HG03064 (cell line): Measurements from ENCODE around the gene CACNA2D3.

Experiments
- ATAC-seq: cut with Tn5 transposase; IDR thresholded peaks from one replicate; pipeline ENCODE4 v1.9.1; 2021; ENCODE audit warnings: low read depth; ENCODE audit not compliant: unreplicated experiment

Gene CACNA2D3

DNA sequence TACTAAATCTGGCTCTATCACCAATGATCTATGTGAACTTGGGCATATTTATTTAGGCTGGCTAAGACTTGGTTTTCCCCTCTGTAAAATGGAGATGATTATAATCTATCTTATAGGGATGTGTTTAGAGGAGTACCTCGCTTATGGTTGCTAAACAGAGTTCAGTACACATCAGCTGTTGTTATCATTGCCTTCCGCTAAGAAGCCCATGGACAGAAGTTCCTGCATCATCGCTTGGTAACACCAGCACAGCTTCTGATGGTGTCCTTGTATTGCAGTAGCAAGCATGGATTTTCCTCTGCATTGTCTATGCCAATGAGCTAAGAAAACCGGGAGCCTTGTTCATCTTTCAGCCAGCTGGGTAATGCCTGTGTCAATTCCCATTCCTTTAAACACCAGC is 878.6 kb downstream of the CACNA2D3 start:
- no peak for ATAC-seq

DNA sequence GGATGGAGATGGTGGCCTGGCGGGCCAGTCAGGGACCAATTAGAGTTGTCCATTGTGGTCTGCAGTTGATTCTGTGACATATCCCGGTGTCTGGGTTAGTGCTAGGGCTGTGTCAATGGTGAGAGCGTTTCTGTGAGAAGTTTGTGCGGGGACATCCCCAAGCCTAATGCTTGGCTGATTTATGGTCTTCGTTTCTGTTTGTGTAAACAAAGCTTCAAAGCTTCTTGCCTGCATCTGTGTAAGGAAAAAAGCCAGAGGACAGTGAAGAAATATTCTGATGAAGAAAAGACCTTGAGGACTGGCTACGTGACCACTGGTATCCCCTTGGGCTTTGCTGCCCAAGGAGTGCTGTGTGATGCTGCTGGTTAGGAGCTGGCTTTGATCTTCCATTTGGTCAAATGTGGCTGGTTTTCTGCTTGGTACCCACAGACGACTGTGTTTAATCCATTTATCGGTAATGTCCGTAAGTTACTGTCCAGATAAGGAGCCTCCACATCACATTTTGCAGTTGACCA is 880.1 kb downstream of the CACNA2D3 start:
- no peak for ATAC-seq

DNA sequence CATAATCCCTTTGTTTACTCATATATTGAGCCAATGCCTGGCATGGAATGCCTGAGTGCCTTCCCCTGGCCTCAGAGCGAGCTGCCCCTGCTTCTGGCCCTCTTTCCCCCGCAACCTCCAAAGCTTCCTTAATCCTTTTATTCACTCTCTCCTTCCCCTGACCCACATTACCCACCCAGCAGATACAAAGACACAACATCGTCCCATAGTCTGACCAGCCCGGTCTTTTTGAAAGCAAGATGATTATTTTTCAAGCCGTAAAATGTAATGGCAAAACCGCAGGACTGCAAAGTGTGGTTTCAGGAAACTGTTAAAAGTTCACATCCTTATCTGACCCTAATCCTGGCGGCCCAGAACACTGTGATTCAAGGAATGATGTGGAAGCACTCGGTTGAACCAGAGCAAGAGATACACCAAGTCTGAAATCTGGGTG is 883.9 kb downstream of the CACNA2D3 start:
- no peak for ATAC-seq

DNA sequence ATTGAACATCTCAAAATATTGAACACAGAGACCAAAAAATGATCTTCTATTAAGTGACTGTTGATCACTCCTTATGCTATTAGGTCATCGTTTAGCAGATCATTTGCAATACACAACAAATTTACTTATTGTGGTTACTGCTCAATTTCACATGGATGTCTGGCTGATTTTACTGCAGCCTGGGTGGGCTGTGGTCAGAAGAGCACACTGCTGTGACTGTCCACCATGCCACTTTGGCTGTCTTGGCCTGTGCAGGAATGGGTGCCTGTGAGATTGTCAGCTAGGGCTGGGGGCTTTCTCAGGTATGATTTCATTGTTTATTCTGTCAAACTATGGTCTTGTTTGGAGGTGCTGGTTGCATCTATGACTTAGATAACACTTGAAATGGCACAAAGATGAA is 885.6 kb downstream of the CACNA2D3 start:
- no peak for ATAC-seq

DNA sequence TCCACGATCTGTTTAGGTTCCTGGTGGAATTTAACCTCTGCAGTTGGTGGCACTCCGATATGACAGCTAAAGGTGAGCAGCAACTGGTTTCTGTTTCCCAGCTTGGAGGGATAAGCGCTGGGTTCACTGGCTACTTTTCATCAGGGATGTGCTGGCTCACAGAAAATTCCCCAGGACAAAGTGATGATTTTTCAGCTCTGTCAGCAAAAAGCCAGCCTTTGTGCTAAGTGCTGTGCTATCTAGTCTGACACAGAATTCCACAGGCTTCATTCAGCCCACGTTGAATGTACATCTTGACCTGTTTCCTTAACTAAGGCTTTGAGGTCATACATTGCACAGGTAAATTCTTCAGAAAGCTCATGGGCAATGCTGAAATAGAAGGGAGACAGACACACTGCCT is 887.0 kb downstream of the CACNA2D3 start:
- ATAC-seq, result no peak

DNA sequence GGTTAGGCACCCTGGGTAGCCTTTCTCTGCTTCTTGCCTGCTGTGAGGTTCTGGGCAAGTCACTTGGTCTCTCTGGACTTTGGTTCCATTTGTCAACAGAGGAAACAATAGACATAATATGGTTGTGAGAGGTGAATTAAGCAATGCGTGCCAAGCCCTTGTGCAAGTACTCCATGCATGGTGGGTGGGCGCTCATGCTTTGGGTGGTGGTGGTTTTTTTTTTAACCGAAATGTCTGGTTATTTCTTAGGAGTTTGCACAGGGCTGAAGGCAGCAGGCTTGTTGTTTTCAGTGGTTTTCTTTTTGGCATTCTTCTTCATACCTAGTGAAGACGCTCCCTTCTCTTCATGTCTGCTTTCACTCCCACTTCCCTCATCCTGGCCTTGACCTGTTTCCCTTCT is 889.7 kb downstream of the CACNA2D3 start:
- no peak for ATAC-seq

DNA sequence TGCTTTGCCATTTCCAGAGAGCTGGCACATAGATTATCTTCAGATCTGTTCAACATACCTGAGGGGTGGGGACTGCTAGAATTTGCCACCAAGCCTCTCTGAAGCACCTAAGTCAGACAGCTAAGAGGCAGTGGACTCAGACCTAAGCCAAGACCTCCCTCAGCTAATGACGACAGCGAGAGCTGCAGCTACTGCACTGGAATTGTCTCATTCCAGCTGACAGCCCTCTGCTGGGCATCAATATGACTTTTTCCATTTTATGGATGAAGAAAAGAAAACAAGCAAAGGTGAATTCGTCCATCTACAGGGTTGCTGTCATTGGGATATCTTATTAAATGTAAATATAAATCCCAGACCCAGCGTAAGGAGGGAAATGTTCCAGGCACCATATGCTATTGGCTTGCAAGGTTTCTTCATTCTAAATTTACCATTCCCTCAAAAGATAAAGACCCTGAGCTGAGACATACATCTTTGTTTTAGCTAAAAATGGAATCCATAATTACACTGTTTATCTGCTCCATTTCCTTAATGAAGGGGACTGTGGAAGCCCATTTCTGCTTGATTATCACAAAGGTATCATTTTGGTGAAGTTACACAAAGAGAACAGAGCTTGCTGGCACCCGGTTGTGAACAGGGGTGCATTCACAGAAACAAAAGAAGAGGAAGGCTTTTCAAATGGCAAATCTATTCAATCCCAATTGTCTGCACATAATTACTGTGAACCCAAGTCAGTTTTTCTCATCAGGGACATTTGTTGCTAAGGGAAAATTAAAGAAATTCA is 891.0 kb downstream of the CACNA2D3 start:
- ATAC-seq, result no peak

DNA sequence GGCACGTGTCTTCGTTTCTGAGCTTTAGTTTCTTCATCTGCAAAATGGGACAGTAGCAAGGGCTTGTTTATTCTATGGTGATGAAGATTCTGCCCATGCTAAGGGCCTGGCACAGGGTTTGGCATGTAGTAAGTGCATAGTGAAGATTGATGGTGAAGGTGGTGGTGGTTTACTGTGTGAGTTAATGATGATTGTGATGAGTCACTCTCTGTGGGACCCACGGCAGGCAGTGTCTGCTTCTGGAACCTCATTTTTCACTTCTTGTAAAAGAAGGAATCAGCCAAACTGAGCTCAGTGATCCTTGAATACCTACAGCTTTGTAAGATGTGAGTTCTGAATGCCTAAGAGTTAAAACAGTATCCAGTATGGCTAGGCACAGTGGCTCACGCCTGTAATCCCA is 891.7 kb downstream of the CACNA2D3 start:
- ATAC-seq, result no peak

DNA sequence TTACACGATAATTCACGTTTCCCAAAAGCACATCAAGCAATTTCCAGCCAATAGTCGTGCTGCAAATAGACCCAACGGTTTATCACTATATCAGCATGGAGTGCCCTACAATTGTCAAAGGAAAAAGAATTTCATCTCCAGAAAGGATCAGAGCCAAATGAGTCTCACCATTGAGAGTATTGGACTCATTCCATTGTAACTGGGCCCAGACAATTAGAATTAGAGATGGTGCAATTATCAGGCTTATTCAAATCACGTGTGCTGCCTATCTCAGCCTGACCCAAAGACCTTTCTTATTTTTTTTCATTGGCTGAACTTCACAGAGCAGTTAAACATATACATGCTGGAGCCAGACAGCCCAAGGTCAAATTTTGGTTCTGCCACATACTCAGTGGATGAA is 892.6 kb downstream of the CACNA2D3 start:
- no peak for ATAC-seq

DNA sequence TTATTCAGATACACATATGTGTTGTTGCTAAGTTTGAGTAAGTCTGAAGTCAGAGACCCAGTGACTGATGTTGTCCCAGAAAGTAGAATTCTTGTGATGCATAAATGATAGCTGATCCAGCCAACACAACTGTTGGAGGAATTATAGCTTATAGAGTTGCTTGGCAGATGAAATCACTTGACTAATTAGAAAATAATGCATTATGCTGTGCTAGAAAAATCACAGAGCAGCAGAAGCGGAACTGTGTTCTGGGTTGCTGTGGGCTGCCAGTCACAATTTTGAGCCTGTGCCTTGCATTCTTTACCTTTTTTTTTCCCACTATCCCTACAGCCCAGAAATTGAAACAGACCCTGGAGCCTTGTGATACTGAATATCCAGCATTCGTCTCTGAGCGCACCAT is 895.5 kb downstream of the CACNA2D3 start:
- no peak for ATAC-seq

DNA sequence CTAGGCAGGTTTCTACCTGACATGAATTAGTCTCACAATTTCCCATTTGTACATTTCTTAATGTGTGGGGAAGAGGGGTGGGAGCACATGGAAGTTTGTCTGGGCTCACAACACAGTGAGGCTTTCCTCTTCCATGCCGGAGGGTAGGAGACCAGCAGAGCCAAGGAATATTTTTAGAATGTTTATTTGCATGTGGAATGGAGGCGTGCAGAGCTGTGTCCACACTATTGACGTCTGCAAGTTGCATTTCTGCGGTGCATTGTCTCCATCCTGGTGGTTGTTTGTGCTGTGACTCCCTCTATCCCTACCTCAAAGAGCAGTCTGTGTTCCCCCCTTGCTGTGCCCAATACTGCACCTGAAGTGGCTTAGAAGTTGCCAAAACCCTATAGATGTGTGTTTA is 908.6 kb downstream of the CACNA2D3 start:
- ATAC-seq, result no peak

DNA sequence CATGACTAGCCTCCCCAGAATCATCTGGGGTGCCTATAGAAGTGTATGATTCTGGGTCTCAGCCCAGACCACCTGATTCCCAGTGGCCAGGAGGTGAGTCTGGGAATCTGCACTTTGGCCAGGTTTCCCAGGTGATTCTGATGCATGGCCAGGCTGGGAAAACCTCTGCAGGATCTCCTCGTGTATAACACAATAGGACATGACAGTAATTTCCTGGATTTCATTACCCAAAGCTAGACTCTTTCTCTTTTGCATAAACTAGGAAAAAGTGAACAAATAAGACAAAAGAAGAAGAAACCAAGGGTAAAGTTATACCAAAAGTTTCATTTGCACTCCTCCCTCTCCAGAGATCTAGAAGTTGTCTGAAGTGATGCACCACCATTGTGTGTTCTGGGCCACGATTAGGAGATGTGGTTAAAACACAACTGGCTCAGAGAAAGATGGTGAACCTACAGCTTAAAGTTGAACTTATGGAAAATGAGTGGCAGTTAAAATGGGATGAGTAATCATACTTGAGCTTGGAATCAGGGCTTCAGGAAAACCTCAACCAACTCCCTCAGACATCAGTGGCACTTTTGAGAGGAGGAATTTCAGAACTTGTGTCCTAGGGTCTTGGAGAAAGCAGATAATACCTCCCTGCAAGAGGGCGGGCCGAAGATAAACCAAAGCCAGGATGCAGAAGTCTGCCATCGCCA is 914.7 kb downstream of the CACNA2D3 start:
- ATAC-seq, result no peak

DNA sequence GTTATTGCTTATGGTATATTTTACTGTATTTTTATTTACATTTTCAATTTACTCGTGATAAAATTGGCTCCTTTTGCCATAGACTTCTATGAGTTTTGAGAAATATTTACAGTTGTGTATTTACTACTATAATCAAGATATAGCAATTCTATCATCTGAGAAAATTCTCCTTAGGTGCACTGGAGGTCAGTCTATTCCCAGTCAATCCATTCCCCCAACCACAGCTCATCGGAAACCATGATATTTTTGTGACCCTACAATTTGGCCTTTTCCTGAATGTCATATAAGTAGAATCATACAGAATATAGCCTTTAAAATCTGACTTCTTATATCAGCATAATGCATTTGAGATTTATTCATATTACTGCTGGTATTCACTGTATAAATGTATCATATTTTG is 920.2 kb downstream of the CACNA2D3 start:
- ATAC-seq, result no peak

DNA sequence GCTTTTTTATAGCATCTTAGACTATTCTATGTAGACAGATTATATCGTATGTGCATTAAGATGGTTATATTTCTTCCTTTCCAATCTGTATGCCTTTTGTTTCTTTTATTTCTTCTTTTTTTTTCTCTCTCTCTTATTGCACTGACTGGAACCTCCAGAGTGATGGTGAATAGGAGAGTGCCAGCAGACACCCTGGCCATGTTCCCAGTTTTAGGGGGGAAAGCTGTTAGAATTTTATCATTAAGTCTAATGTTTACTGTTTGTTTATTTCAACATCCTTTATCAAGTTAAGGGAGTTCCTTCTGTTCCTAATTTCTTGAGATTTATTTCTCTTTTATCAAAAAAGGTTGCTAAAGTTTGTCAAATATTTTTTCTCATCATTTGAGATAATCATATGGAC is 922.1 kb downstream of the CACNA2D3 start:
- ATAC-seq, result no peak

DNA sequence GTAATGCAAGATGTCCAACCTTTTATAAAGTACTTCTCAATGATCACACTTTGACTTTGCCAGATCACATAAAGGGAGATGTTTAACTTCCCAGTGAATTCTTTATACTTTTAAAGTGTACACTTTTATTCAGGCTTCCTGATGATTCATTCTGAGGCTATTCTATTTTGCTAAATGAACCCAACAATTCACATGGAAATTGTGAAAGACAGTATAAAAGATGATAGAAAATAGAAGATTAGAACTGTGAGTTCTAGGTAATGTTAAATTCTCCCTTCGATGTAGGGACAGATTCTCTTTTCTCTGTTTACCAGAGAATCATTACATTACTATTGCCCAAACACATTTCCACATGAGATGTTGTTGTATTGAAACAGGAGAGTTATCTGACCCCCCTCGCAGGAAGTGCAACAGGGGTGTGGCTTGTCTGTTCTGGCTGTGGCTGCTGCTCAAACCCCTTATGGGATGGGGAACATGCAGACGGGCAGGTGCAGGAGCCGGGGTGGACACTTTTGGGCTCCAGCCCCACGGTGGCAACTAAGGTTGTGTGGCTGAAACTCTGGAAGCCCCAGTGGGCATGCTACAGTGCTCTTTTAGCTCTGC is 936.8 kb downstream of the CACNA2D3 start:
- ATAC-seq, result no peak

DNA sequence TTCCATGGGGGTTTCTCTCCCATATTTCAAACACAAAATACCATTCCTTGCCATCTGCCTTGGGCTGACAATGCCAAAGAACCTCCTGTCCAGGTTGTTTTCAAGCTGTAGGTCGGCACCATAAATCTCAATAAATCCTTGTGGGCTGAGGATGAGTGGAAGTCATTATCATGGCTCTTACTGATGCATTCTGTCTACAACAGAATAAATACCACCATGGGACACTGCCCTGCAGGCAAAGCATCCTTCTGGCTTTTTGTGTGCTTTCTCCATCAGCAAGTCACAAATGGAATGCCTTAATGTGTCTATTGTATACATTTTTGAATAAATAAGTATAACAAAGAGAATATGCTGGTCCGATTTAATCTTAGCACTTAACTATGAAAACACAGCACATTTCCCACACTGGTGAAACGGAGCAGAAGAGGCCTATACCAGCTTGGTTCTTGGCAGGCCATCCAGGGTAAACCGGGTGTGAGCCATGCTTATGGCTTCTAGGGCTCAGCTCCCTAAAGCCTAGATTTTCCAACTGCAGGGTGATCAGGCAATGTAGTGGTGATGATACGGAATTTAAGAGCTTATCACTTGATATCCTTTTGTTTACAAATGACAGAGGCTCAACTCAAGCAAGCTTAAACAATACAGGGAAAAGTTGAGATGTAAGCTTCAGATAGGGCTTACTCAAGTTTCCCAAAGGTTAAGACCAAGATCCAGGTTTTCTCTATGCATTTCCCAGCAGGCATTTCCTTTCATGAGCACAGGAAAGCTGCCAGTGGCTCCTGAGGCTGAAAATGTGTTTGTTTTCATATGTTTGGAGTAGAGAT is 938.8 kb downstream of the CACNA2D3 start:
- no peak for ATAC-seq

DNA sequence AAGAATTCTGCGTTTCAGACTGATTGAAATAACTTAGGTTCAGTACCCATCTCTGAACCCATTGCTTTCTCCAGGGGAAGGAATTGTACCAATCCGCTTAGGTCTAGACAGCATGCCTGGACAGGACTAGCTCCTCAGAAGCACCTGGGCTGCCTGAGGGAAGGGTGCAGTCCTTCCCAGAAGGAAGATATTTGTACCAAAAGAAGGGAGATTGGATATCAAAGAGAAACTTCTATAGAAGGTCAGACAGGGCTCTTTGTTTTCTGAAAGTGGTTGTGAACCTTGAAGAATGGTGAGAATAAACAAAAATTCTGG is 939.3 kb downstream of the CACNA2D3 start:
- ATAC-seq, result no peak

DNA sequence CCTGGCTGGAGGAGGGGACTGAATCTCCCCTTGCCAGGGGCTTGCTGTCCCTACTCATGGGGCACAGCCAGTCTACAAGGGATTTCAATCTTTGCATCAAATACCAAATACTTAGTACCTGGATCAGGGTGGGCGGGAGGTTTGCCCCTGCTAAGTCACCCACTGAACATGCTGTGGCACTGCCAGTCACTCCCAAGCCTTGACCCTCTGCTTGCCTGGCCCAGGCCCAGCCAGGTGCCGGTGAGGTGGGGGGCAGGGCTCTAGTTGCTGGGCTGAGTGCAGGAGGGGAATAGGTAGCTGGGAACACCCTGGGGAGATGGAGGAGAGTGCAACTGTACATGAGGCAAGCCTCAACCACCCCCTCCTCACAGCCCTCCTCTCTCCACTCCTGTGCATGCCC is 941.8 kb downstream of the CACNA2D3 start:
- no peak for ATAC-seq

DNA sequence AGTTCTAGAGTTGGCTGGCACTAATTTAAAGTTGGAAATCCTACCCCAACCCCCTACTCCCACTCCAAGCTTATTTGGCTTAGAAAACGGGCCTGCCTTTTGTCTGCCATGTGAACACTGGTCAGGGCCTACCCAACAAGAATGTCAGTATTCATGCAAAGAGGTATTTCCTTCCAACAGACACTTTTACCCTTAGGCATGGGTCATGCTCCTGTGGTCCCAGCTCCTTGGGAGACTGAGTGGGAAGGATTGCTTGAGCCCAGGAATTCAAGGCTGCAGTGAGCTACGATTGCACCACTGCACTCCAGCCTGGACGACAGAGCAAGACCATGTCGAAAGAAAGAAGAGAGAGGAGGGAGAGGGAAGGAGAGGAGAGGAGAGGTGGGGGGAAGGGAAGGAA is 943.0 kb downstream of the CACNA2D3 start:
- no peak for ATAC-seq

DNA sequence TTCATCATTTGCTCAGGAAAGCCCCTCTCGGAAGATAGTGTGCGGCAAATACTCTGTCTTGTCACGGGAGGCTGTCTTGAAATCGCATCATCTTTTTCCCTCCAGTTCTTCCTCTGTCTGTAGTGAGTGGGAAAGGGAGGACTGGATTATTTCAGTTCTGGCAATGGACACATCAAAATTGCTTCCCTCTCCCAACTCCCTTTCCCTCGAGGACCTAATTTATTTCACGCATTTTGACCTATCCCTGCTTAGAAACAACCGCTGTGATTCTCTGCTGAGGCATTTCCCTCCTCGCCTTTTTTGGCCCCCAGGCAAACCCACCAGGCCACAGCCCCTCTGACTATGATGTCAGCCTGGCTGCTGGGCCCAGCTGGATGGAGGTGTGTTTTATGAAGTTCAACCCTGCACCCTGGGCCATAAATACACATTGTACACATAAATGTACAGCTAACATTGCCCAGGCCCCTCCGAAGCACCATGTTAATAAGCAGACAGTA is 944.2 kb downstream of the CACNA2D3 start:
- no peak for ATAC-seq

DNA sequence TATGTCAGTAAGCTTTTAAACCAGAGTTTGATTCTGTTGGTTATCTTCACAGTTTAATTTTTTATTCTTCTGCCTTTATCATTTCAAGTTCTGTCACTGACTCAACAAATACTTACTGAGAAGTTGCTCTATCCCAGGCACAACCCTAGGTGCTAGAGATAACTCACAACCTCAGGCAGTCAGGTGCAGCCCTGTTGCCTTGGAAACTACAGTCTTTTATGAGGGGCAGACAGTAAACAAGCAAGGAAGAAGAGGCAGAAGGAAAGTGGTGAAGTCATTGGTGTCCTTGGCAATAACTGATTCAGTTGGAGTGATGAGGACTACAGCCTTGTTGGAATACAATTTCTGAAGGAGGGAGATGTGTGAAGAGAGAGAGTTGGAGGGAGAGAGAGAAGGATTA is 947.6 kb downstream of the CACNA2D3 start:
- ATAC-seq, result no peak
